K562 (cell line): Measurements from ENCODE around the gene CD93. TPM values are rescaled to one million over a fixed set of nuclear protein-coding genes. Genes with fewer than 3 reads are reported as not detected.
A peak's percentile ranks its signal among the peaks of the same experiment; 100 is the strongest.

Experiments used
- ATAC-seq: fragments of 200-7000 bp; cut with Tn5 transposase; 3 replicates; pipeline ENCODE4 v1.9.1; 2020; ENCODE audit warnings: moderate library complexity
- BruUV-seq: library from RNA; stranded (reverse); fragments of 400-500 nt; replicated peaks from 2 replicates; lab custom pipeline; 2021; lab: Mats Ljungman, UMichigan
- CTCF ChIA-PET: fragments of 300-600 bp; formaldehyde crosslinking; extraction: SDS; loops from one replicate; lab custom pipeline; 2021; ENCODE audit warnings: low intra/inter-chr PET ratio; lab: Yijun Ruan, JAX
- POLR2A ChIA-PET: fragments of 300-600, 350-650 bp; sonication (Branson Sonifier 250); formaldehyde crosslinking; extraction: SDS; loops from one replicate; lab custom pipeline; 2021; ENCODE audit warnings: antibody characterized with exemption, inconsistent platforms; lab: Yijun Ruan, JAX
- DNase-seq, 4 experiments: peaks; one replicate each; pipeline versions ENCODE4 v3.0.0 to v3.0.0-alpha.2; 2011 to 2018; ENCODE audit warnings: low spot score in 3 of 4, mixed read lengths in 3 of 4; ENCODE audit errors: extremely low read depth in 1 of 4
- FAIRE-seq: peaks from 2 replicates; lab custom pipeline; 2011; peaks lifted over from hg19 to GRCh38; lab: Jason Lieb, UNC
- H2AFZ ChIP-seq: 2 replicates; pipeline ENCODE4 v1.6.0; 2011; ENCODE audit warnings: low read depth, low read length, control low read depth, inconsistent platforms
- H3K27ac ChIP-seq: fragments of 200-600 bp; 3 replicates; pipeline ENCODE4 v1.8.0; 2011; ENCODE audit warnings: low read depth, mild to moderate bottlenecking, control low read depth, inconsistent platforms, low read length, moderate library complexity, mixed read lengths; ENCODE audit errors: extremely low read depth
- H3K27me3 ChIP-seq, 2 experiments: fragments of 300-600 bp in 1 of 2; 2 replicates in 1 of 2; 3 replicates in 1 of 2; pipeline versions ENCODE4 v1.6.0 to v1.8.0; 2011; ENCODE audit warnings: inconsistent platforms in 2 of 2, low read length in 2 of 2, mild to moderate bottlenecking in 1 of 2, mixed read lengths in 1 of 2, moderate library complexity in 1 of 2; ENCODE audit not compliant: control insufficient read depth in 2 of 2, insufficient read depth in 2 of 2
- H3K36me3 ChIP-seq: fragments of 300-600 bp; 3 replicates; pipeline ENCODE4 v1.8.0; 2011; ENCODE audit warnings: mild to moderate bottlenecking, low read length, inconsistent platforms; ENCODE audit not compliant: control insufficient read depth, insufficient read depth
- H3K4me1 ChIP-seq, 2 experiments: fragments of 200-600 bp in 1 of 2; replicated peaks in 1 of 2; 2 replicates in 1 of 2; 3 replicates in 1 of 2; pipeline versions ENCODE4 v1.5.1 to v1.8.0; 2011; ENCODE audit warnings: inconsistent platforms in 2 of 2, low read length in 2 of 2, mild to moderate bottlenecking in 1 of 2, mixed read lengths in 1 of 2, moderate library complexity in 1 of 2; ENCODE audit not compliant: control insufficient read depth in 2 of 2, insufficient read depth in 2 of 2
- H3K4me2 ChIP-seq: 2 replicates; pipeline ENCODE4 v1.6.1; 2011; ENCODE audit warnings: low read length, control low read depth, inconsistent platforms, mixed read lengths; ENCODE audit not compliant: insufficient read depth
- H3K4me3 ChIP-seq: fragments of 200-600 bp; sonication (generic), shearing (Covaris generic); 2 replicates; pipeline ENCODE4 v1.5.1; 2016; ENCODE audit warnings: control low read depth, inconsistent platforms
- H3K79me2 ChIP-seq: fragments of 200-600 bp; 3 replicates; pipeline ENCODE4 v1.8.0; 2011; ENCODE audit warnings: low read length, inconsistent platforms; ENCODE audit not compliant: control insufficient read depth, insufficient read depth
- H3K9ac ChIP-seq, 2 experiments: 2 replicates each; pipeline versions ENCODE4 v1.6.0 to v1.6.1; 2011; ENCODE audit warnings: low read depth in 2 of 2, low read length in 2 of 2, control low read depth in 1 of 2, inconsistent platforms in 1 of 2, mild to moderate bottlenecking in 1 of 2, mixed read lengths in 1 of 2; ENCODE audit not compliant: insufficient read depth in 1 of 2
- H3K9me1 ChIP-seq: one replicate; pipeline ENCODE4 v1.6.0; 2011; ENCODE audit warnings: inconsistent platforms, mild to moderate bottlenecking, low read length, moderate library complexity; ENCODE audit not compliant: control insufficient read depth, insufficient read depth
- H3K9me3 ChIP-seq: replicated peaks from 2 replicates; pipeline ENCODE4 v1.5.1; 2011; ENCODE audit warnings: low read depth, low read length, inconsistent platforms; ENCODE audit not compliant: control insufficient read depth, insufficient read depth
- H4K20me1 ChIP-seq: replicated peaks from 2 replicates; pipeline ENCODE4 v1.6.1; 2011; ENCODE audit warnings: low read length, inconsistent platforms, mixed read lengths; ENCODE audit not compliant: control insufficient read depth, insufficient read depth
- ARNT ChIP-seq, 2 experiments: fragments of 450-650 bp; IDR thresholded peaks; 2 replicates each; pipeline ENCODE4 v1.6.1; 2016; ENCODE audit warnings: mild to moderate bottlenecking in 1 of 2
- DPF2 ChIP-seq: fragments of 450-650 bp; IDR thresholded peaks from 2 replicates; pipeline ENCODE4 v1.6.1; 2016
- KDM1A ChIP-seq, 2 experiments: fragments of 450-650 bp; IDR thresholded peaks; 2 replicates each; pipeline ENCODE4 v1.6.1; 2016; ENCODE audit warnings: mild to moderate bottlenecking in 2 of 2
- NFE2L1 ChIP-seq: fragments of 450-650 bp; IDR thresholded peaks from 2 replicates; pipeline ENCODE4 v1.6.1; 2016; ENCODE audit warnings: missing genetic modification characterization, low read depth, mild to moderate bottlenecking, missing compliant biosample characterization, moderate library complexity, borderline replicate concordance
- NRF1 ChIP-seq, 2 experiments: fragments of 450-650 bp; IDR thresholded peaks in 1 of 2; conservative IDR thresholded peaks in 1 of 2; 2 replicates each; pipeline ENCODE4 v1.6.1; 2014; ENCODE audit warnings: mild to moderate bottlenecking in 2 of 2
- SMARCC2 ChIP-seq: fragments of 450-650 bp; IDR thresholded peaks from 2 replicates; pipeline ENCODE4 v1.6.1; 2017; ENCODE audit warnings: antibody characterized with exemption, moderate library complexity, mild to moderate bottlenecking, low read depth
- TAF1 ChIP-seq: IDR thresholded peaks from 2 replicates; pipeline ENCODE4 v1.6.1; 2011; ENCODE audit warnings: mild to moderate bottlenecking, low read length, moderate library complexity; ENCODE audit not compliant: insufficient read depth, control insufficient read depth, severe bottlenecking; ENCODE audit errors: extremely low read depth
- TEAD2 ChIP-seq: fragments of 450-650 bp; IDR thresholded peaks from 2 replicates; pipeline ENCODE4 v1.6.1; 2016; ENCODE audit warnings: missing genetic modification characterization, control low read depth, missing compliant biosample characterization
- ZNF408 ChIP-seq: fragments of 250-450 bp; sonication (Bioruptor Pico); IDR thresholded peaks from 2 replicates; pipeline ENCODE4 v1.4.0; 2020; ENCODE audit warnings: low read depth, mild to moderate bottlenecking, moderate library complexity
- ZNF699 ChIP-seq: fragments of 250-450 bp; sonication (Bioruptor Pico); IDR thresholded peaks from 2 replicates; pipeline ENCODE4 v1.8.0; 2021; ENCODE audit warnings: mild to moderate bottlenecking, moderate library complexity; ENCODE audit not compliant: insufficient replicate concordance
- ZNF766 ChIP-seq: fragments of 200-800 bp; sonication (Bioruptor generic); conservative IDR thresholded peaks from 2 replicates; pipeline ENCODE4 v1.6.1; 2016; ENCODE audit warnings: missing genetic modification characterization, missing compliant biosample characterization
- WGBS: fragments of 100-300 bp; shearing (Covaris generic); methylation state at CpG from one replicate; pipeline ENCODE4 v1.1.6; 2016; ENCODE audit warnings: low coverage, mixed read lengths; ENCODE audit not compliant: insufficient coverage; ENCODE audit errors: missing lambda C conversion rate; 5-methylcytosine and 5-hydroxymethylcytosine counted together
- in situ Hi-C: fragments of 300-500 bp; cut with MboI; formaldehyde crosslinking; loops from 4 replicates; pipeline ENCODE4 v1.15.0; 2018; ENCODE audit warnings: inconsistent platforms, mixed read lengths
- intact Hi-C: fragments of 100-400 bp; cut with micrococcal nuclease; formaldehyde crosslinking; loops from 2 replicates; pipeline ENCODE4 v1.14.2; 2022
- polyA plus RNA-seq, 8 experiments: library from polyadenylated mRNA; depleted of rRNA in 4 of 8; stranded (reverse) in 5 of 8; unstranded in 3 of 8; fragments of >200 nt; fragmentation: Nextera tagmentation in 2 of 8; fragmentation: Illumina TruSeq in 1 of 8; extraction: Ambion mirVana in 2 of 8; extraction: Trizol in 1 of 8; gene quantifications; 2 replicates each; pipeline versions ENCODE4 v1.2.1 to v1.2.3, GENCODE V29; 2011 to 2014; ENCODE audit warnings: inconsistent platforms in 1 of 8, missing spikeins in 1 of 8
- total RNA-seq, 7 experiments: library from RNA; depleted of rRNA in 6 of 7; stranded (reverse); fragments of >200 nt in 6 of 7; fragmentation: Illumina TruSeq in 2 of 7; extraction: Trizol in 2 of 7; gene quantifications; 2 replicates each; pipeline versions ENCODE4 v1.2.1 to v1.2.3, GENCODE V29; 2011 to 2021; ENCODE audit warnings: low replicate concordance in 1 of 7
- TF ChIP-seq, protein P1 (sequence below): sonication (generic); formaldehyde crosslinking; IDR thresholded peaks from 2 replicates; pipeline ENCODE4 v1.8.0; 2022; ENCODE audit warnings: missing genetic modification reagents, mild to moderate bottlenecking, borderline replicate concordance
- TF ChIP-seq, protein P2 (sequence below): sonication (generic); IDR thresholded peaks from 2 replicates; pipeline ENCODE4 v1.6.1; 2016
- TF ChIP-seq, protein P3 (sequence below), 2 experiments: fragments of 450-650 bp; IDR thresholded peaks; 2 replicates each; pipeline ENCODE4 v1.6.1; 2018; ENCODE audit warnings: mild to moderate bottlenecking in 2 of 2, low read depth in 1 of 2; ENCODE audit not compliant: partially characterized antibody in 2 of 2

Gene CD93
- total and polyA plus RNA-seq, 9 of the 15 experiments (the other 6 are each of a cell fraction or from before 2014, with no cell fraction given) = 0.03 to 0.20 (median 0.05) TPM

DNA sequence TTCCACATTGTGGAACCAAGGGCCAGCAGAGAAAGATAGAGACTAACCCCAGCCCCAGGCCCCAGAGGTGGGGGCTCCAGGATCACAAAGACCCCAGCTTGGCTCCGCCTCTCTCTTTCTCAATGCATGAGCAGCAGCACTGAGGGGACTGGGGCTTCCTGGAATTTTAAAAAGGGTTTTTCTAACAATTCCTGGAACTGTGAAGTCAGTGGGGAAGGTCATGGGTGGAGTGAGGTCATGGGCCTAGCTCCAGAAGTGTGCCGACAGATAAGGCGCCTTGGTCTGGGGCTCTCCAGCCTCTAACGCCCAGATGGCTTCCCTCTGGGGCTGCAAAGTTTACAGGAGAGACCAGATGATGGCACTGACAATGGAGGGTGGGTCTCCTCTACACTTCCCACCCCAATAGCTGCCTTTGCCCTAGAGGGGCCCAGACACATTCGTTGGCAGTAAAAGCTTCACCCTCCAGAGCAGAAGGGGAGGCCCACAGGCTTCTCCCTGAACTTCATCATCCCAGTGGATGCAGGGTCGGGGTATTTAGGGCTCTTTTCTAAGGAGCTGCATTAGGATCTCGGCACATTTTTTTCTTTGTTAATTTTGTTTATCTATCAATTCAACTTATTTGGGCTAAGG is 46.9 kb upstream of the CD93 start:
- ATAC-seq (peak; percentile 77), DNase-seq (peak; percentile 82 to 96 (median 84)), FAIRE-seq (peak; percentile 98)
- in situ Hi-C loops (no loop called here), intact Hi-C loops (loop anchor here (2.0 to 5.0 kb wide), 5 partner anchors 16 to 721 kb away; no protein-coding TSS in a partner anchor)
- WGBS = 0% methylated on average over 4 of the region's 7 CpGs
- ChIA-PET POLR2A (interaction anchor here (0.7 to 7.2 kb wide), 13 partner anchors 10 to 294 kb away, joined by 3 to 109 read pairs (median 5); partner anchors contain the start of gene CD93), CTCF (no interaction called here)
- H3K27me3 ChIP-seq = no peaks in the 10 kb centered on the region
- 0 out of 3 replicates have a peak, but pooled peaks cover 6% of the 10 kb centered on the region for H3K79me2 ChIP-seq
- H4K20me1 ChIP-seq = no peaks in the 10 kb centered on the region
- H3K9me1 ChIP-seq = no peaks in the 10 kb centered on the region
- H3K36me3 ChIP-seq = no peaks in the 10 kb centered on the region
- BruUV-seq = no TSS peak
- H3K4me2 ChIP-seq = peak overlapping the region; percentile 88
- peak overlapping the region in 1 of 2 experiments; percentile 86; a peak in 2 of 4 replicates for H3K9ac ChIP-seq
- peak overlapping the region; percentile 100 for H3K27ac ChIP-seq
- H2AFZ ChIP-seq = peak overlapping the region; percentile 57
- peak overlapping the region; percentile 1; the same call in 1 of the 2 replicates for H3K4me3 ChIP-seq
- peaks cover 58 to 63% of the 10 kb centered on the region in 2 experiments for H3K4me1 ChIP-seq
- H3K9me3 ChIP-seq = no peaks in the 10 kb centered on the region
- TF ChIP-seq NFE2L1 (tag) = no peak
- no peak for TF ChIP-seq ZNF408 (CRISPR knock-in tag)
- TF ChIP-seq NRF1 (conservative IDR thresholded peaks at IDR 0.05 in 1 of 2, IDR thresholded peaks at IDR 0.05 in 1 of 2) = no peak
- TF ChIP-seq ZNF766 = peak; percentile 75; the same call in 1 of the 2 replicates
- TF ChIP-seq ARNT (IDR thresholded peaks at IDR 0.05) = peak in 1 of 2 experiments; percentile 50; a peak in 1 of 4 replicates
- peak; percentile 82 for TF ChIP-seq DPF2
- TF ChIP-seq, protein P1, sequence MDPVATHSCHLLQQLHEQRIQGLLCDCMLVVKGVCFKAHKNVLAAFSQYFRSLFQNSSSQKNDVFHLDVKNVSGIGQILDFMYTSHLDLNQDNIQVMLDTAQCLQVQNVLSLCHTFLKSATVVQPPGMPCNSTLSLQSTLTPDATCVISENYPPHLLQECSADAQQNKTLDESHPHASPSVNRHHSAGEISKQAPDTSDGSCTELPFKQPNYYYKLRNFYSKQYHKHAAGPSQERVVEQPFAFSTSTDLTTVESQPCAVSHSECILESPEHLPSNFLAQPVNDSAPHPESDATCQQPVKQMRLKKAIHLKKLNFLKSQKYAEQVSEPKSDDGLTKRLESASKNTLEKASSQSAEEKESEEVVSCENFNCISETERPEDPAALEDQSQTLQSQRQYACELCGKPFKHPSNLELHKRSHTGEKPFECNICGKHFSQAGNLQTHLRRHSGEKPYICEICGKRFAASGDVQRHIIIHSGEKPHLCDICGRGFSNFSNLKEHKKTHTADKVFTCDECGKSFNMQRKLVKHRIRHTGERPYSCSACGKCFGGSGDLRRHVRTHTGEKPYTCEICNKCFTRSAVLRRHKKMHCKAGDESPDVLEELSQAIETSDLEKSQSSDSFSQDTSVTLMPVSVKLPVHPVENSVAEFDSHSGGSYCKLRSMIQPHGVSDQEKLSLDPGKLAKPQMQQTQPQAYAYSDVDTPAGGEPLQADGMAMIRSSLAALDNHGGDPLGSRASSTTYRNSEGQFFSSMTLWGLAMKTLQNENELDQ = no peak
- peak in 1 of 2 experiments; percentile 56; a peak in 3 of 4 replicates for TF ChIP-seq KDM1A (IDR thresholded peaks at IDR 0.05)
- peak; percentile 67 for TF ChIP-seq SMARCC2
- TF ChIP-seq, protein P2, sequence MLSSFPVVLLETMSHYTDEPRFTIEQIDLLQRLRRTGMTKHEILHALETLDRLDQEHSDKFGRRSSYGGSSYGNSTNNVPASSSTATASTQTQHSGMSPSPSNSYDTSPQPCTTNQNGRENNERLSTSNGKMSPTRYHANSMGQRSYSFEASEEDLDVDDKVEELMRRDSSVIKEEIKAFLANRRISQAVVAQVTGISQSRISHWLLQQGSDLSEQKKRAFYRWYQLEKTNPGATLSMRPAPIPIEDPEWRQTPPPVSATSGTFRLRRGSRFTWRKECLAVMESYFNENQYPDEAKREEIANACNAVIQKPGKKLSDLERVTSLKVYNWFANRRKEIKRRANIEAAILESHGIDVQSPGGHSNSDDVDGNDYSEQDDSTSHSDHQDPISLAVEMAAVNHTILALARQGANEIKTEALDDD = no peak
- no peak for TF ChIP-seq TAF1
- TF ChIP-seq, protein P3, sequence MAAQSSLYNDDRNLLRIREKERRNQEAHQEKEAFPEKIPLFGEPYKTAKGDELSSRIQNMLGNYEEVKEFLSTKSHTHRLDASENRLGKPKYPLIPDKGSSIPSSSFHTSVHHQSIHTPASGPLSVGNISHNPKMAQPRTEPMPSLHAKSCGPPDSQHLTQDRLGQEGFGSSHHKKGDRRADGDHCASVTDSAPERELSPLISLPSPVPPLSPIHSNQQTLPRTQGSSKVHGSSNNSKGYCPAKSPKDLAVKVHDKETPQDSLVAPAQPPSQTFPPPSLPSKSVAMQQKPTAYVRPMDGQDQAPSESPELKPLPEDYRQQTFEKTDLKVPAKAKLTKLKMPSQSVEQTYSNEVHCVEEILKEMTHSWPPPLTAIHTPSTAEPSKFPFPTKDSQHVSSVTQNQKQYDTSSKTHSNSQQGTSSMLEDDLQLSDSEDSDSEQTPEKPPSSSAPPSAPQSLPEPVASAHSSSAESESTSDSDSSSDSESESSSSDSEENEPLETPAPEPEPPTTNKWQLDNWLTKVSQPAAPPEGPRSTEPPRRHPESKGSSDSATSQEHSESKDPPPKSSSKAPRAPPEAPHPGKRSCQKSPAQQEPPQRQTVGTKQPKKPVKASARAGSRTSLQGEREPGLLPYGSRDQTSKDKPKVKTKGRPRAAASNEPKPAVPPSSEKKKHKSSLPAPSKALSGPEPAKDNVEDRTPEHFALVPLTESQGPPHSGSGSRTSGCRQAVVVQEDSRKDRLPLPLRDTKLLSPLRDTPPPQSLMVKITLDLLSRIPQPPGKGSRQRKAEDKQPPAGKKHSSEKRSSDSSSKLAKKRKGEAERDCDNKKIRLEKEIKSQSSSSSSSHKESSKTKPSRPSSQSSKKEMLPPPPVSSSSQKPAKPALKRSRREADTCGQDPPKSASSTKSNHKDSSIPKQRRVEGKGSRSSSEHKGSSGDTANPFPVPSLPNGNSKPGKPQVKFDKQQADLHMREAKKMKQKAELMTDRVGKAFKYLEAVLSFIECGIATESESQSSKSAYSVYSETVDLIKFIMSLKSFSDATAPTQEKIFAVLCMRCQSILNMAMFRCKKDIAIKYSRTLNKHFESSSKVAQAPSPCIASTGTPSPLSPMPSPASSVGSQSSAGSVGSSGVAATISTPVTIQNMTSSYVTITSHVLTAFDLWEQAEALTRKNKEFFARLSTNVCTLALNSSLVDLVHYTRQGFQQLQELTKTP (IDR thresholded peaks at IDR 0.05; ENCODE audit: low read depth in 1 of 2, partially characterized antibody in 2 of 2) = no peak
- TF ChIP-seq ZNF699 (CRISPR knock-in tag) = no peak
- no peak for TF ChIP-seq TEAD2
